Measurements from ENCODE around the gene MAN1C1.

DNA sequence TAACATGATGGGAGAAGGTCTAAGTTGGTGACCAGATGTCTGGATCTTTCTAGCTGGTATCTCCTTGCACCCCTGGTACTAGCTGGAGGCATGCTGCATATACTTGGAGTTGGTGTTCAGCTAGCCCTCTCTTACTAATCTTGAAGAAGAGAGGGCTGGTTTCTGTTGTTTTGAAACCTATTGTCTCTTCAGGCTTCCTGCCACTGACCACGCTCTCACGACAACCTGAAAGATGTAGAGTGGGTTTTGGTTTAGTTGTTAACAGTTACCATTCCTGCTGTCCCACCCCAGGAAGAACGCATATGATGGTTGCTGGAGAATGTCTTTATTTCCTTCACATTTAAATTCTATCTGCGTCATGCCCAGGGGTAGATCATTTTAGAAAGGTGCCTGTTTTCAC lies 3.6 kb downstream of the MAN1C1 start:
- TF ChIP-seq, protein P1, sequence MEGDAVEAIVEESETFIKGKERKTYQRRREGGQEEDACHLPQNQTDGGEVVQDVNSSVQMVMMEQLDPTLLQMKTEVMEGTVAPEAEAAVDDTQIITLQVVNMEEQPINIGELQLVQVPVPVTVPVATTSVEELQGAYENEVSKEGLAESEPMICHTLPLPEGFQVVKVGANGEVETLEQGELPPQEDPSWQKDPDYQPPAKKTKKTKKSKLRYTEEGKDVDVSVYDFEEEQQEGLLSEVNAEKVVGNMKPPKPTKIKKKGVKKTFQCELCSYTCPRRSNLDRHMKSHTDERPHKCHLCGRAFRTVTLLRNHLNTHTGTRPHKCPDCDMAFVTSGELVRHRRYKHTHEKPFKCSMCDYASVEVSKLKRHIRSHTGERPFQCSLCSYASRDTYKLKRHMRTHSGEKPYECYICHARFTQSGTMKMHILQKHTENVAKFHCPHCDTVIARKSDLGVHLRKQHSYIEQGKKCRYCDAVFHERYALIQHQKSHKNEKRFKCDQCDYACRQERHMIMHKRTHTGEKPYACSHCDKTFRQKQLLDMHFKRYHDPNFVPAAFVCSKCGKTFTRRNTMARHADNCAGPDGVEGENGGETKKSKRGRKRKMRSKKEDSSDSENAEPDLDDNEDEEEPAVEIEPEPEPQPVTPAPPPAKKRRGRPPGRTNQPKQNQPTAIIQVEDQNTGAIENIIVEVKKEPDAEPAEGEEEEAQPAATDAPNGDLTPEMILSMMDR (IDR thresholded peaks at IDR 0.05) = no peak
- TF ChIP-seq POLR2A (IDR thresholded peaks at IDR 0.05) (no peak), POLR2AphosphoS5 (IDR thresholded peaks at IDR 0.05) (no peak), EP300 (IDR thresholded peaks at IDR 0.05) (no peak)
